ENCODE results near the gene ZNF532.

ZNF532 gene

GRCh38 chr18:58871514-58872420, 7.1 kb downstream of the ZNF532 start:
- CTCF ChIA-PET: interaction anchor here (0.6 to 0.7 kb wide), 2 partner anchors 133 to 429 kb away, joined by 3 to 4 read pairs; no protein-coding TSS in a partner anchor
- no peak overlapping the region for H3K4me3 Mint-ChIP-seq
- peaks cover 32% of the 10 kb centered on the region for H3K27me3 Mint-ChIP-seq
- DNase-seq: no peak
- H3K4me1 Mint-ChIP-seq: no peaks in the 10 kb centered on the region
- no peaks in the 10 kb centered on the region for H3K36me3 Mint-ChIP-seq
- H3K9me3 Mint-ChIP-seq: no peaks in the 10 kb centered on the region
- H3K27ac Mint-ChIP-seq: no peak overlapping the region

- Mint-ChIP-seq H3K27ac (no peak overlapping the region), H3K4me3 (no peak overlapping the region), H3K4me1 (no peaks in the 10 kb centered on the region), H3K36me3 (no peaks in the 10 kb centered on the region), H3K9me3 (no peaks in the 10 kb centered on the region), H3K27me3 (peaks cover 14% of the 10 kb centered on the region)
- no peak for DNase-seq
- CTCF ChIA-PET: interaction anchor here (1.3 kb wide), 1 partner anchor 110 kb away, joined by 3 read pairs; no protein-coding TSS in a partner anchor
Observed at GRCh38 chr18:58878640-58879039, 14.0 kb downstream of the ZNF532 start.

- H3K36me3 Mint-ChIP-seq: no peaks in the 10 kb centered on the region
- H3K9me3 Mint-ChIP-seq: no peaks in the 10 kb centered on the region
- H3K4me1 Mint-ChIP-seq: no peaks in the 10 kb centered on the region
- H3K27ac Mint-ChIP-seq: no peak overlapping the region
- CTCF ChIA-PET: no interaction called here
- H3K4me3 Mint-ChIP-seq: no peak overlapping the region
- no peak for DNase-seq
- H3K27me3 Mint-ChIP-seq: peaks cover 20% of the 10 kb centered on the region
Observed at GRCh38 chr18:58881477-58881876, 16.8 kb downstream of the ZNF532 start.

GRCh38 chr18:58882044-58882443, 17.4 kb downstream of the ZNF532 start:
- Mint-ChIP-seq H3K27ac (no peak overlapping the region), H3K9me3 (no peaks in the 10 kb centered on the region), H3K4me1 (peaks cover under 1% of the 10 kb centered on the region), H3K36me3 (no peaks in the 10 kb centered on the region), H3K4me3 (no peak overlapping the region), H3K27me3 (peaks cover 21% of the 10 kb centered on the region)
- CTCF ChIA-PET: no interaction called here
- DNase-seq: no peak

GRCh38 chr18:58882686-58883085, 18.0 kb downstream of the ZNF532 start:
- H3K4me1 Mint-ChIP-seq: peaks cover 7% of the 10 kb centered on the region
- H3K36me3 Mint-ChIP-seq: no peaks in the 10 kb centered on the region
- H3K27me3 Mint-ChIP-seq: peaks cover 26% of the 10 kb centered on the region
- H3K27ac Mint-ChIP-seq: no peak overlapping the region
- no peak overlapping the region for H3K4me3 Mint-ChIP-seq
- H3K9me3 Mint-ChIP-seq: no peaks in the 10 kb centered on the region
- DNase-seq: no peak
- CTCF ChIA-PET: no interaction called here

GRCh38 chr18:58884680-58885079, 20.0 kb downstream of the ZNF532 start:
- Mint-ChIP-seq H3K4me1 (peaks cover 9% of the 10 kb centered on the region), H3K4me3 (no peak overlapping the region), H3K9me3 (no peaks in the 10 kb centered on the region), H3K27ac (no peak overlapping the region), H3K27me3 (peaks cover 22% of the 10 kb centered on the region), H3K36me3 (no peaks in the 10 kb centered on the region)
- no peak for DNase-seq
- CTCF ChIA-PET: interaction anchor here (0.8 kb wide), 1 partner anchor 121 kb away, joined by 3 read pairs; no protein-coding TSS in a partner anchor

- H3K36me3 Mint-ChIP-seq: no peaks in the 10 kb centered on the region
- peaks cover 23% of the 10 kb centered on the region for H3K27me3 Mint-ChIP-seq
- DNase-seq: no peak
- H3K4me1 Mint-ChIP-seq: peaks cover 9% of the 10 kb centered on the region
- CTCF ChIA-PET: no interaction called here
- no peak overlapping the region for H3K27ac Mint-ChIP-seq
- H3K4me3 Mint-ChIP-seq: no peak overlapping the region
- no peaks in the 10 kb centered on the region for H3K9me3 Mint-ChIP-seq
Observed at GRCh38 chr18:58886431-58886830, 21.8 kb downstream of the ZNF532 start.

GRCh38 chr18:58886864-58887612, 22.4 kb downstream of the ZNF532 start:
- Mint-ChIP-seq H3K36me3 (no peaks in the 10 kb centered on the region), H3K4me1 (peaks cover 12% of the 10 kb centered on the region), H3K4me3 (no peak overlapping the region), H3K9me3 (no peaks in the 10 kb centered on the region), H3K27me3 (peaks cover 23% of the 10 kb centered on the region), H3K27ac (no peak overlapping the region)
- DNase-seq: no peak
- CTCF ChIA-PET: no interaction called here

- no peaks in the 10 kb centered on the region for H3K9me3 Mint-ChIP-seq
- CTCF ChIA-PET: interaction anchor here (0.6 kb wide), 1 partner anchor 102 kb away, joined by 3 read pairs; no protein-coding TSS in a partner anchor
- H3K36me3 Mint-ChIP-seq: no peaks in the 10 kb centered on the region
- H3K27ac Mint-ChIP-seq: no peak overlapping the region
- H3K4me3 Mint-ChIP-seq: no peak overlapping the region
- DNase-seq: no peak
- H3K4me1 Mint-ChIP-seq: peaks cover 12% of the 10 kb centered on the region
- H3K27me3 Mint-ChIP-seq: peaks cover 23% of the 10 kb centered on the region
Observed at GRCh38 chr18:58887613-58887963, 22.9 kb downstream of the ZNF532 start.

GRCh38 chr18:58891776-58892175, 27.1 kb downstream of the ZNF532 start:
- Mint-ChIP-seq H3K27me3 (peaks cover 24% of the 10 kb centered on the region), H3K27ac (no peak overlapping the region), H3K4me3 (no peak overlapping the region), H3K36me3 (no peaks in the 10 kb centered on the region), H3K9me3 (no peaks in the 10 kb centered on the region), H3K4me1 (peaks cover 20% of the 10 kb centered on the region)
- no peak for DNase-seq
- CTCF ChIA-PET: no interaction called here

GRCh38 chr18:58892488-58892887, 27.8 kb downstream of the ZNF532 start:
- no peak overlapping the region for H3K27ac Mint-ChIP-seq
- CTCF ChIA-PET: no interaction called here
- H3K27me3 Mint-ChIP-seq: peaks cover 17% of the 10 kb centered on the region

GRCh38 chr18:58893388-58894099, 28.9 kb downstream of the ZNF532 start:
- Mint-ChIP-seq H3K27me3 (peaks cover 16% of the 10 kb centered on the region), H3K9me3 (no peaks in the 10 kb centered on the region), H3K4me1 (peaks cover 13% of the 10 kb centered on the region), H3K27ac (no peak overlapping the region), H3K4me3 (no peak overlapping the region), H3K36me3 (no peaks in the 10 kb centered on the region)
- no peak for DNase-seq
- CTCF ChIA-PET: no interaction called here

More at GRCh38 chr18:58892488-58892887, 27.8 kb downstream of the ZNF532 start:
- DNase-seq: no peak
- Mint-ChIP-seq H3K4me3 (no peak overlapping the region), H3K9me3 (no peaks in the 10 kb centered on the region), H3K4me1 (peaks cover 17% of the 10 kb centered on the region), H3K36me3 (no peaks in the 10 kb centered on the region)

GRCh38 chr18:58894930-58895329, 30.3 kb downstream of the ZNF532 start:
- DNase-seq: no peak
- no peaks in the 10 kb centered on the region for H3K36me3 Mint-ChIP-seq
- no peak overlapping the region for H3K27ac Mint-ChIP-seq
- peaks cover 20% of the 10 kb centered on the region for H3K27me3 Mint-ChIP-seq
- H3K4me1 Mint-ChIP-seq: peaks cover 13% of the 10 kb centered on the region
- no peaks in the 10 kb centered on the region for H3K9me3 Mint-ChIP-seq
- no peak overlapping the region for H3K4me3 Mint-ChIP-seq
- CTCF ChIA-PET: no interaction called here

- Mint-ChIP-seq H3K27ac (no peak overlapping the region), H3K27me3 (peaks cover 19% of the 10 kb centered on the region), H3K4me3 (no peak overlapping the region), H3K36me3 (no peaks in the 10 kb centered on the region), H3K4me1 (peaks cover 13% of the 10 kb centered on the region), H3K9me3 (no peaks in the 10 kb centered on the region)
- CTCF ChIA-PET: no interaction called here
- DNase-seq: no peak
Observed at GRCh38 chr18:58895385-58895784, 30.7 kb downstream of the ZNF532 start.
